K562 (cell line): Measurements from ENCODE around the gene CHD3. TPM values are rescaled to one million over a fixed set of nuclear protein-coding genes. Genes with fewer than 3 reads are reported as not detected.

Experiments
- ARID1B ChIP-seq: fragments of 450-650 bp; IDR thresholded peaks from 2 replicates; pipeline ENCODE4 v1.6.1; 2016; ENCODE audit warnings: antibody characterized with exemption, mild to moderate bottlenecking, inconsistent platforms
- BHLHE40 ChIP-seq: IDR thresholded peaks from 2 replicates; pipeline ENCODE4 v1.6.1; 2011; ENCODE audit warnings: low read length, improper control_type of control experiment
- BRD4 ChIP-seq: fragments of 200-600 bp; sonication (generic); IDR thresholded peaks from 2 replicates; pipeline ENCODE4 v1.6.1; 2017; ENCODE audit warnings: inconsistent platforms
- CBX1 ChIP-seq: sonication (generic); IDR thresholded peaks from 2 replicates; pipeline ENCODE4 v1.6.1; 2016; ENCODE audit warnings: antibody characterized with exemption, low read depth, mild to moderate bottlenecking
- CTBP1 ChIP-seq: fragments of 450-650 bp; IDR thresholded peaks from 2 replicates; pipeline ENCODE4 v1.6.1; 2016; ENCODE audit warnings: borderline replicate concordance
- HNRNPLL ChIP-seq: fragments of 200-400 bp; formaldehyde crosslinking; IDR thresholded peaks from 2 replicates; pipeline ENCODE4 v1.6.1; 2017; ENCODE audit warnings: low read length, low read depth, mild to moderate bottlenecking; ENCODE audit not compliant: poor library complexity, severe bottlenecking
- HOMEZ ChIP-seq: fragments of 250-450 bp; sonication (Bioruptor Pico); IDR thresholded peaks from 2 replicates; pipeline ENCODE4 v1.4.0; 2020; ENCODE audit warnings: mild to moderate bottlenecking, moderate library complexity
- MAZ ChIP-seq, 2 experiments: fragments of 450-650 bp in 1 of 2; sonication (generic) in 1 of 2; formaldehyde crosslinking; IDR thresholded peaks in 1 of 2; conservative IDR thresholded peaks in 1 of 2; 2 replicates each; pipeline versions ENCODE4 v1.4.0 to v1.5.0; 2020; ENCODE audit warnings: mild to moderate bottlenecking in 1 of 2, missing genetic modification reagents in 1 of 2
- MCM3 ChIP-seq: fragments of 450-650 bp; IDR thresholded peaks from 2 replicates; pipeline ENCODE4 v1.6.1; 2016
- POLR2A ChIP-seq: fragments of 450-650 bp; conservative IDR thresholded peaks from 2 replicates; pipeline ENCODE4 v1.6.1; 2016
- POLR2B ChIP-seq: fragments of 450-650 bp; IDR thresholded peaks from 2 replicates; pipeline ENCODE4 v1.6.1; 2018; ENCODE audit warnings: low read depth; ENCODE audit not compliant: partially characterized antibody
- SAFB ChIP-seq: fragments of 200-400 bp; formaldehyde crosslinking; IDR thresholded peaks from 2 replicates; pipeline ENCODE4 v1.6.1; 2017; ENCODE audit warnings: low read depth, low read length, borderline replicate concordance
- SLC30A9 ChIP-seq: fragments of 250-450 bp; sonication (Bioruptor Pico); IDR thresholded peaks from 2 replicates; pipeline ENCODE4 v1.8.0; 2022; ENCODE audit warnings: mild to moderate bottlenecking, moderate library complexity
- SMAD2 ChIP-seq: fragments of 150-350 bp; IDR thresholded peaks from 2 replicates; pipeline ENCODE4 v1.6.1; 2014; ENCODE audit warnings: low read depth, mild to moderate bottlenecking, low read length
- SRF ChIP-seq, 2 experiments: fragments of 250-450, 450-650 bp in 1 of 2; sonication (Bioruptor Pico) in 1 of 2; sonication (generic) in 1 of 2; formaldehyde crosslinking; IDR thresholded peaks; 2 replicates each; pipeline versions ENCODE4 v1.5.0 to v1.5.1; 2020 to 2022; ENCODE audit warnings: mild to moderate bottlenecking in 1 of 2, missing genetic modification reagents in 1 of 2
- TAF1 ChIP-seq: IDR thresholded peaks from 2 replicates; pipeline ENCODE4 v1.6.1; 2011; ENCODE audit warnings: mild to moderate bottlenecking, low read length, moderate library complexity; ENCODE audit not compliant: insufficient read depth, control insufficient read depth, severe bottlenecking; ENCODE audit errors: extremely low read depth
- TCF7 ChIP-seq: sonication (generic); IDR thresholded peaks from 2 replicates; pipeline ENCODE4 v1.6.1; 2016; ENCODE audit warnings: antibody characterized with exemption, borderline replicate concordance
- USF2 ChIP-seq: sonication (generic); formaldehyde crosslinking; IDR thresholded peaks from 2 replicates; pipeline ENCODE4 v1.5.0; 2020; ENCODE audit warnings: missing genetic modification reagents
- VEZF1 ChIP-seq: fragments of 200-800 bp; sonication (Bioruptor generic); IDR thresholded peaks from 2 replicates; pipeline ENCODE4 v1.6.1; 2017; ENCODE audit warnings: missing genetic modification characterization, missing compliant biosample characterization
- ZBTB12 ChIP-seq: fragments of 250-450 bp; sonication (Bioruptor Pico); IDR thresholded peaks from 2 replicates; pipeline ENCODE4 v1.4.0; 2020
- ZBTB26 ChIP-seq: fragments of 450-650 bp; formaldehyde crosslinking; IDR thresholded peaks from 2 replicates; pipeline ENCODE4 v1.4.0; 2022; ENCODE audit warnings: missing genetic modification characterization
- ZNF197 ChIP-seq: fragments of 200-800 bp; sonication (Bioruptor generic); IDR thresholded peaks from 2 replicates; pipeline ENCODE4 v1.6.1; 2016; ENCODE audit warnings: low read depth, missing genetic modification characterization, missing compliant biosample characterization
- polyA plus RNA-seq, 8 experiments: library from polyadenylated mRNA; depleted of rRNA in 4 of 8; stranded (reverse) in 5 of 8; unstranded in 3 of 8; fragments of >200 nt; fragmentation: Nextera tagmentation in 2 of 8; fragmentation: Illumina TruSeq in 1 of 8; extraction: Ambion mirVana in 2 of 8; extraction: Trizol in 1 of 8; gene quantifications; 2 replicates each; pipeline versions ENCODE4 v1.2.1 to v1.2.3, GENCODE V29; 2011 to 2014; ENCODE audit warnings: inconsistent platforms in 1 of 8, missing spikeins in 1 of 8
- total RNA-seq, 7 experiments: library from RNA; depleted of rRNA in 6 of 7; stranded (reverse); fragments of >200 nt in 6 of 7; fragmentation: Illumina TruSeq in 2 of 7; extraction: Trizol in 2 of 7; gene quantifications; 2 replicates each; pipeline versions ENCODE4 v1.2.1 to v1.2.3, GENCODE V29; 2011 to 2021; ENCODE audit warnings: low replicate concordance in 1 of 7

Gene CHD3
- total and polyA plus RNA-seq, 9 of the 15 experiments (the other 6 are each of a cell fraction or from before 2014, with no cell fraction given), result 0.39 to 38.2 (median 21.2) TPM

GRCh38 chr17:7885367-7886226, 3.0 kb upstream of the CHD3 start (continued):
- TF ChIP-seq ZNF197 (CRISPR knock-in tag) (no peak), HNRNPLL (no peak), VEZF1 (peak; percentile 58), SAFB (peak; percentile 32; the same call in 1 of the 2 replicates), SLC30A9 (CRISPR knock-in tag) (no peak), BRD4 (peak; percentile 81; the same call in 1 of the 2 replicates), TCF7 (no peak), MAZ (CRISPR knock-in tag; conservative IDR thresholded peaks at IDR 0.05 in 1 of 2, IDR thresholded peaks at IDR 0.05 in 1 of 2) (peak in 1 of 2 experiments; percentile 29; a peak in 3 of 4 replicates), ZBTB12 (0 out of 2 replicates have a peak, but pooled peaks have one; percentile 22), SMAD2 (no peak), MCM3 (no peak), BHLHE40 (peak; percentile 79), SRF (CRISPR knock-in tag; IDR thresholded peaks at IDR 0.05) (no peak), CBX1 (no peak), ZBTB26 (no peak), ARID1B (0 out of 2 replicates have a peak, but pooled peaks have one; percentile 8), HOMEZ (CRISPR knock-in tag) (no peak), TAF1 (peak; percentile 22), CTBP1 (0 out of 2 replicates have a peak, but pooled peaks have one; percentile 24), POLR2B (peak; percentile 42), USF2 (CRISPR knock-in tag) (no peak), POLR2A (peak; percentile 74)
